Upper lobe of right lung (tissue), 1 donor: ENCODE measurements around the gene TMEM266. TPM values are rescaled to one million over a fixed set of nuclear protein-coding genes. Genes with fewer than 3 reads are reported as not detected.
A peak's percentile ranks its signal among the peaks of the same experiment; 100 is the strongest.

Experiments
- ATAC-seq: fragments of 200-7000 bp; cut with Tn5 transposase; one replicate; pipeline ENCODE4 v1.9.1; 2020; ENCODE audit warnings: mild to moderate bottlenecking, moderate library complexity
- DNase-seq: peaks from one replicate; pipeline ENCODE4 v3.0.0-alpha.2; 2020
- H3K27ac ChIP-seq: fragments of 200-600 bp; one replicate; pipeline ENCODE4 v1.8.0; 2022
- H3K27me3 ChIP-seq: fragments of 200-600 bp; one replicate; pipeline ENCODE4 v1.8.0; 2022; ENCODE audit warnings: mild to moderate bottlenecking
- H3K36me3 ChIP-seq: fragments of 200-600 bp; one replicate; pipeline ENCODE4 v1.8.0; 2022
- H3K4me1 ChIP-seq: fragments of 200-600 bp; one replicate; pipeline ENCODE4 v1.8.0; 2022
- H3K4me3 ChIP-seq: fragments of 200-600 bp; one replicate; pipeline ENCODE4 v1.8.0; 2022; ENCODE audit warnings: mild to moderate bottlenecking
- H3K9me3 ChIP-seq: fragments of 200-600 bp; one replicate; pipeline ENCODE4 v1.8.0; 2022
- intact Hi-C: fragments of 100-400 bp; cut with DNase I; formaldehyde crosslinking; loops from one replicate; pipeline ENCODE4 v1.11.0; 2022
- total RNA-seq: library from RNA; stranded (reverse); fragmentation: NEBNext Ultra II Directional; extraction: Animal tissue kit (Norgen Biotek cat#: 25700); gene quantifications from one replicate; pipeline ENCODE4 v1.2.1, GENCODE V29; 2021
- TF ChIP-seq, protein P1 (sequence below): fragments of 200-600 bp; IDR thresholded peaks from one replicate; pipeline ENCODE4 v1.8.0; 2022; ENCODE audit warnings: antibody characterized with exemption
- donor health status: DM: no; HTN: yes; CAD: no; lungs with severe emphysema.

TMEM266 gene
- total RNA-seq, 1 donor from 2014 or later = 2.5 TPM

- intact Hi-C loops = no loop called here
- Histone ChIP-seq H3K4me3 (no peak overlapping the region), H3K36me3 (no peaks in the 10 kb centered on the region), H3K27ac (no peak overlapping the region), H3K27me3 (no peaks in the 10 kb centered on the region), H3K9me3 (no peaks in the 10 kb centered on the region), H3K4me1 (peaks cover 6% of the 10 kb centered on the region)
- ATAC-seq (no peak), DNase-seq (peak; percentile 48)
- TF ChIP-seq, protein P1, sequence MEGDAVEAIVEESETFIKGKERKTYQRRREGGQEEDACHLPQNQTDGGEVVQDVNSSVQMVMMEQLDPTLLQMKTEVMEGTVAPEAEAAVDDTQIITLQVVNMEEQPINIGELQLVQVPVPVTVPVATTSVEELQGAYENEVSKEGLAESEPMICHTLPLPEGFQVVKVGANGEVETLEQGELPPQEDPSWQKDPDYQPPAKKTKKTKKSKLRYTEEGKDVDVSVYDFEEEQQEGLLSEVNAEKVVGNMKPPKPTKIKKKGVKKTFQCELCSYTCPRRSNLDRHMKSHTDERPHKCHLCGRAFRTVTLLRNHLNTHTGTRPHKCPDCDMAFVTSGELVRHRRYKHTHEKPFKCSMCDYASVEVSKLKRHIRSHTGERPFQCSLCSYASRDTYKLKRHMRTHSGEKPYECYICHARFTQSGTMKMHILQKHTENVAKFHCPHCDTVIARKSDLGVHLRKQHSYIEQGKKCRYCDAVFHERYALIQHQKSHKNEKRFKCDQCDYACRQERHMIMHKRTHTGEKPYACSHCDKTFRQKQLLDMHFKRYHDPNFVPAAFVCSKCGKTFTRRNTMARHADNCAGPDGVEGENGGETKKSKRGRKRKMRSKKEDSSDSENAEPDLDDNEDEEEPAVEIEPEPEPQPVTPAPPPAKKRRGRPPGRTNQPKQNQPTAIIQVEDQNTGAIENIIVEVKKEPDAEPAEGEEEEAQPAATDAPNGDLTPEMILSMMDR = no peak
Observed at GRCh38 chr15:76200641-76201105, 140.9 kb downstream of the TMEM266 start.

- peaks cover 4% of the 10 kb centered on the region for H3K4me1 ChIP-seq
- DNase-seq (peak; percentile 41), ATAC-seq (no peak)
- H3K36me3 ChIP-seq = no peaks in the 10 kb centered on the region
- TF ChIP-seq, protein P1 = no peak
- no peaks in the 10 kb centered on the region for H3K27me3 ChIP-seq
- H3K9me3 ChIP-seq = no peaks in the 10 kb centered on the region
- H3K4me3 ChIP-seq = no peak overlapping the region
- no peak overlapping the region for H3K27ac ChIP-seq
- intact Hi-C loops = no loop called here
Observed at GRCh38 chr15:76201536-76202255, 141.9 kb downstream of the TMEM266 start.

GRCh38 chr15:76203346-76204108 is 143.7 kb downstream of the TMEM266 start:
- intact Hi-C loops = no loop called here
- no peaks in the 10 kb centered on the region for H3K9me3 ChIP-seq
- H3K36me3 ChIP-seq = no peaks in the 10 kb centered on the region
- TF ChIP-seq, protein P1 = no peak
- peak; percentile 61 for DNase-seq
- H3K27ac ChIP-seq = no peak overlapping the region
- ATAC-seq = no peak
- no peak overlapping the region for H3K4me3 ChIP-seq
- no peaks in the 10 kb centered on the region for H3K27me3 ChIP-seq
- H3K4me1 ChIP-seq = no peaks in the 10 kb centered on the region

DNA sequence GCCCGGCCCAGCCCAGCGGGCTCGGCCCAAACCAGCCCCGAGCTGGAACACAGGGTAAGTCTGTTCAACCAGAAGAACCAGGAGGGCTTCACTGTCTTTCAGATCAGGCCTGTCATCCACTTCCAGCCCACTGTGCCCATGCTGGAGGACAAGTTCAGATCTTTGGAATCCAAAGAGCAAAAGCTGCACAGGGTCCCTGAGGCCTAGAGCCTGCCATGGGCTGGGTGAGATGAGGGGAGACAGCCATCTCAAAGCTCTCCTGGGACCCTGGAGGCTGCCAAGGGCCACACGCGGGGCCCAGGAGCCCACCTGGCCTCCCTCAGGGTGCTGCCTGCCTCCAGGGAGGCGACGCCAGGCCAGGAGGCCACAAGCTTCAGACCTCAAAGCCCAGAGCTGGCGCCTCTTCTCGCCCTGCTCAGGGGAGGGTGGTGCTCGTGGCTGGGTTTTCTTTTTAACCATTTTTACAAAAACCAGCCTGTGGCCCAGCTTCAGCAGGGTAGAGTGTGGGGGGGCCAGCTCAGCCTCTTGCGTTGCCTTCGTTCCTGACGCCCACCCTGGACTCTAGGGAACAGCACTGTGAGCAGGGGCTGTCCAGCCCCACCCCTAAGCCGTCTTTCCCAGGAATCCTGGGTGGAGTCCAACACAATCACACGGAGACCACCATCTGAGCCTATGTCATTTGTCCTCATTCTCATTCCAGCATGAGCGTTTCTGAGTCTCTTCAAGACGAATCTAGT is 144.5 kb downstream of the TMEM266 start:
- DNase-seq (peak; percentile 52), ATAC-seq (no peak)
- TF ChIP-seq, protein P1 = no peak
- Histone ChIP-seq H3K4me3 (no peak overlapping the region), H3K4me1 (no peaks in the 10 kb centered on the region), H3K27ac (no peak overlapping the region), H3K36me3 (no peaks in the 10 kb centered on the region), H3K27me3 (no peaks in the 10 kb centered on the region), H3K9me3 (no peaks in the 10 kb centered on the region)
- intact Hi-C loops = no loop called here

DNA sequence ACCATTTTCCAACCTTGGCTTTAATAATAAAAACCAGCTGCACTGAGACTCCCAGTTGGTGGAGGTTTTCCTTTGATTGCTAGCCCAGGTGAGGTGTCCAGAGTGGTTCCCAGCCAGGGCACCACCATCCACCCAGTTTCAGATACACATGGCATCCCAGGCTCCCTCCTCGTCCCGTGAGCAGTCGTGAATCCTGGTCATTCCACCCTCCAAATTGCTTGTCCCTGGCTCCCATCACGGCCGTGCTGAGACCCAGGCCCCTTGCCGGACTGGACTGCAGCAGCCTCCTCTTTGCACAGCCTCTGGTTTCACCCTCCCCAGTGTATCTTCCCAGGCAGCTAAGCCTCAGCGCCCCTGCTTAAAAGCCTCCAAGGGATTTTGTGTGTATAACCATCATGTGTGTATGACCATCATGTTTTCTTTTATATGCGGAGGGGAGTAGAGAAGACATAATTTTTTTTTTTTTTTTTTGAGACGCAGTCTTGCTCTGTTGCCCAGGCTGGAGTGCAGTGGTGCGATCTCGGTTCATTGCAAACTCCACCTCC is 145.2 kb downstream of the TMEM266 start:
- ATAC-seq (no peak), DNase-seq (peak; percentile 35)
- H3K36me3 ChIP-seq = no peaks in the 10 kb centered on the region
- no peak overlapping the region for H3K4me3 ChIP-seq
- intact Hi-C loops = no loop called here
- no peaks in the 10 kb centered on the region for H3K27me3 ChIP-seq
- H3K27ac ChIP-seq = no peak overlapping the region
- TF ChIP-seq, protein P1 = no peak
- H3K9me3 ChIP-seq = no peaks in the 10 kb centered on the region
- H3K4me1 ChIP-seq = no peaks in the 10 kb centered on the region
